NCI-H1048 (cell line): ENCODE results near the gene CABP4.

ENCODE experiments used
- DNase-seq: peaks from one replicate; lab custom pipeline; 2025; lab: John Stamatoyannopoulos, UW

The CABP4 gene

GRCh38 chr11:67455054-67455453 is at the start of gene CABP4:
Gene CABP4 (plus strand): TSS chr11:67455354. CDS start chr11:67455424, 70 bp downstream.
- DNase-seq: no peak

GRCh38 chr11:67405688-67406339 is 49.3 kb upstream of the CABP4 start:
- DNase-seq: no peak

- no peak for DNase-seq
Observed at GRCh38 chr11:67406420-67406968, 48.7 kb upstream of the CABP4 start.

- no peak for DNase-seq
Observed at GRCh38 chr11:67406969-67407687, 48.0 kb upstream of the CABP4 start.

- no peak for DNase-seq
Observed at GRCh38 chr11:67407688-67408163, 47.4 kb upstream of the CABP4 start.

GRCh38 chr11:67408437-67409200 is 46.5 kb upstream of the CABP4 start:
- no peak for DNase-seq

- DNase-seq: no peak
Observed at GRCh38 chr11:67409261-67409666, 45.9 kb upstream of the CABP4 start.

- no peak for DNase-seq
Observed at GRCh38 chr11:67409781-67410368, 45.3 kb upstream of the CABP4 start.

GRCh38 chr11:67410369-67410831 is 44.8 kb upstream of the CABP4 start:
- no peak for DNase-seq

GRCh38 chr11:67410984-67411784 is 44.0 kb upstream of the CABP4 start:
- no peak for DNase-seq

- DNase-seq: no peak
Observed at GRCh38 chr11:67411785-67412152, 43.4 kb upstream of the CABP4 start.

GRCh38 chr11:67412495-67413179 is 42.5 kb upstream of the CABP4 start:
- no peak for DNase-seq

GRCh38 chr11:67413266-67413849 is 41.8 kb upstream of the CABP4 start:
- DNase-seq: no peak

- no peak for DNase-seq
Observed at GRCh38 chr11:67415501-67416304, 39.5 kb upstream of the CABP4 start, which contains the start of gene CARNS1. Gene CARNS1 (plus strand): TSS chr11:67415678. CDS start chr11:67416200, 522 bp downstream.

- no peak for DNase-seq
Observed at GRCh38 chr11:67416416-67417335, 38.5 kb upstream of the CABP4 start.

- DNase-seq: no peak
Observed at GRCh38 chr11:67417425-67417824, 37.7 kb upstream of the CABP4 start.

GRCh38 chr11:67418476-67419281 is 36.5 kb upstream of the CABP4 start:
- DNase-seq: no peak
